PFSK-1 (cell line): Measurements from ENCODE around the gene POLR1E.

Source experiments
- POLR2AphosphoS5 ChIP-seq: IDR thresholded peaks from 2 replicates; pipeline ENCODE4 v1.6.1; 2012; ENCODE audit warnings: low read depth, mild to moderate bottlenecking, control low read depth, low read length, moderate library complexity
- TF ChIP-seq, protein P1 (sequence below), 2 experiments: IDR thresholded peaks; 2 replicates each; pipeline versions ENCODE4 v1.6.1 to v1.8.0; 2011 to 2012; ENCODE audit warnings: low read depth in 2 of 2, low read length in 2 of 2, control low read depth in 1 of 2, inconsistent platforms in 1 of 2, mild to moderate bottlenecking in 1 of 2, moderate library complexity in 1 of 2; ENCODE audit not compliant: insufficient read depth in 1 of 2

DNA sequence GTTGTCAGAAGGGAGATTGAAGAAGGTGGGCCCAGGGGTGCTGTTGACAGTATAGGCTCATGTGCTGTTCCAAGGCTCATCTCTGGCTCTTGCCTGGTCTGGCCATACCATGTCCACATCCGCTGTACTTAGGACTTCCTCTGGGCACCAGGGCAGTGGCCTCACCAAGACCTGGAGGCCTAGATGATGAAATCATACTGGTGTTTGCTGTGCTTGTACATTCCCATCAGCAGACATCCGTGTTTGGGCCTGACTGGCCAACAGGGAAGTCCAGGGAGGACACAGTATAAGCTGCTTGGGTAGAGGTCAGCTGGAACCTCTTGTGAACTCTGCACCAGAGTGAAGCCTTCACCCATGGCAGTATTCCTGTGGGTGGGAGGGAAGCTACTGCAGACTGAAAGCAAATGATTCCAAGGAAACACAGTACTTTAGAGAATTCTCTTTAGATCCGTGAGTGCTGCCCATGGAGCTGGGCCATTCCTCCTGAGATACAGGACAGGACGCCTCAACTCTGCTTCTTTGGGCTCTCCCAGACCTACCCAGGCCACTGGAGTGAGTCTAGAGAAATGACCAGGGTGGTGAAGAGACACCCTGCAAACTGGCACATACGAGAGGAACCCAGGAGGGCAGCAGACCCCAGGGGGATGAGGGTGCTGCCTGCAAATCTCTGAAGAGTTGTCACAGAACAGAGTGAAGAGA lies 22.5 kb downstream of the POLR1E start:
- no peak for TF ChIP-seq POLR2AphosphoS5
- TF ChIP-seq, protein P1, sequence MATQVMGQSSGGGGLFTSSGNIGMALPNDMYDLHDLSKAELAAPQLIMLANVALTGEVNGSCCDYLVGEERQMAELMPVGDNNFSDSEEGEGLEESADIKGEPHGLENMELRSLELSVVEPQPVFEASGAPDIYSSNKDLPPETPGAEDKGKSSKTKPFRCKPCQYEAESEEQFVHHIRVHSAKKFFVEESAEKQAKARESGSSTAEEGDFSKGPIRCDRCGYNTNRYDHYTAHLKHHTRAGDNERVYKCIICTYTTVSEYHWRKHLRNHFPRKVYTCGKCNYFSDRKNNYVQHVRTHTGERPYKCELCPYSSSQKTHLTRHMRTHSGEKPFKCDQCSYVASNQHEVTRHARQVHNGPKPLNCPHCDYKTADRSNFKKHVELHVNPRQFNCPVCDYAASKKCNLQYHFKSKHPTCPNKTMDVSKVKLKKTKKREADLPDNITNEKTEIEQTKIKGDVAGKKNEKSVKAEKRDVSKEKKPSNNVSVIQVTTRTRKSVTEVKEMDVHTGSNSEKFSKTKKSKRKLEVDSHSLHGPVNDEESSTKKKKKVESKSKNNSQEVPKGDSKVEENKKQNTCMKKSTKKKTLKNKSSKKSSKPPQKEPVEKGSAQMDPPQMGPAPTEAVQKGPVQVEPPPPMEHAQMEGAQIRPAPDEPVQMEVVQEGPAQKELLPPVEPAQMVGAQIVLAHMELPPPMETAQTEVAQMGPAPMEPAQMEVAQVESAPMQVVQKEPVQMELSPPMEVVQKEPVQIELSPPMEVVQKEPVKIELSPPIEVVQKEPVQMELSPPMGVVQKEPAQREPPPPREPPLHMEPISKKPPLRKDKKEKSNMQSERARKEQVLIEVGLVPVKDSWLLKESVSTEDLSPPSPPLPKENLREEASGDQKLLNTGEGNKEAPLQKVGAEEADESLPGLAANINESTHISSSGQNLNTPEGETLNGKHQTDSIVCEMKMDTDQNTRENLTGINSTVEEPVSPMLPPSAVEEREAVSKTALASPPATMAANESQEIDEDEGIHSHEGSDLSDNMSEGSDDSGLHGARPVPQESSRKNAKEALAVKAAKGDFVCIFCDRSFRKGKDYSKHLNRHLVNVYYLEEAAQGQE (IDR thresholded peaks at IDR 0.05; ENCODE audit: insufficient read depth in 1 of 2, low read depth in 2 of 2, low read length in 2 of 2) = no peak
